Heart left ventricle (tissue), 13 donors: Measurements from ENCODE around the gene DUSP12.

Source experiments
- POLR2A ChIP-seq, 2 donors: fragments of 450-650 bp; IDR thresholded peaks; one replicate each; pipeline ENCODE4 v1.6.1; 2017; ENCODE audit warnings: antibody characterized with exemption in 2 of 2, mild to moderate bottlenecking in 2 of 2, moderate library complexity in 2 of 2
- TF ChIP-seq, protein P1 (sequence below), 12 donors: fragments of 200-600 bp; sonication (generic) in 4 of 12; IDR thresholded peaks; one replicate each; pipeline versions ENCODE4 v1.5.0 to v1.8.0; 2018 to 2022; ENCODE audit warnings: antibody characterized with exemption in 12 of 12, mild to moderate bottlenecking in 5 of 12
- donor health status: ischemic (EF 13 %, LVEDD 7.1; RV severe dilation, severe dysfunction).
- donor health status: DM: no; HTN: yes; CAD: no.
- donor health status: DM: no; HTN: no; CAD: no.
- donor health status: ischemic (EF 25% LVEDD 6.9; RV normal size, moderate dysfunction).
- donor health status: ischemic (EF 25% LVEDD 5.7; RV mildly dilated, moderate dysfunction).
- donor health status: ischemic (EF 35%, LVEDD 5.7; RV mildly dilated, moderate dysfunction).
- donor health status: nonischemic (EF 11% LVEDD 7.7; RV severe dilation, severe dysfunction).
- donor health status: DM: yes; HTN: yes; CAD: no.
- donor health status: PGD.
- donor health status: ischemic (EF 29% LVEDD 5.4; RV normal size, mild dysfunction).
- donor health status: nonischemic (EF 23%, LVEDD 6.1; RV moderate dilation, normal function).

DNA sequence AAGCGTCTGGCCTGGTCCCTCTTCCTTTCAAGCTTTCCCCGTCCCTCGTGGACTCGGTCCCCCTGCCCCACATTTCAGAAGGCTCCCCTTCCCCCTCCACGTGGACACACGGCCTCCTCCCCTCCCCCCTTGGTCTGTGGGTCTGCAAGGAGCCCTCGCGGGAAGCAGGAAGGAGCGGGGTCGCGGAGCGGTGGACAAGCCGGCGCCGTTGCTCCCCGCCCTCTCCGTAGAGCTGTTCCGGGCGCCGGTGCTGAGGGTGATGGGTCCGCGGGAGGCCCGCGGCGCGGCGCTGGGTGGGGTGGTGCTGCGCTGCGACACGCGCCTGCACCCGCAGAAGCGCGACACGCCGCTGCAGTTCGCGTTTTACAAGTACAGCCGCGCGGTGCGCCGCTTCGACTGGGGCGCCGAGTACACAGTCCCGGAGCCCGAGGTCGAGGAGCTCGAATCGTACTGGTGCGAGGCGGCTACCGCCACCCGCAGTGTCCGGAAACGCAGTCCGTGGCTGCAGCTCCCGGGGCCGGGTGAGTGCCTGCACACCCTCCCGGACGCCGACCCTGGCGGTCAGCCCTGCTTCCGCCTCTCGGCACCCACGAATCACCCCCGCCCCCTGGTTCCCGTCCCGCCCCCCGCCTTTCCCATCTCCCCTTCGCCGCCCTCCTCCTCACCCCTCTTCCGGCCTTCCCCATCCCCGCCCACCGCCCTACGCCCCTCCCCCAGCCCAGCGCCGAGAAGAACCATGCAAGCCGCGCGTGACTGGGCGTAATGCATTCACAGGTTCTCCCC is 22.9 kb upstream of the DUSP12 start:
- TF ChIP-seq, protein P1, sequence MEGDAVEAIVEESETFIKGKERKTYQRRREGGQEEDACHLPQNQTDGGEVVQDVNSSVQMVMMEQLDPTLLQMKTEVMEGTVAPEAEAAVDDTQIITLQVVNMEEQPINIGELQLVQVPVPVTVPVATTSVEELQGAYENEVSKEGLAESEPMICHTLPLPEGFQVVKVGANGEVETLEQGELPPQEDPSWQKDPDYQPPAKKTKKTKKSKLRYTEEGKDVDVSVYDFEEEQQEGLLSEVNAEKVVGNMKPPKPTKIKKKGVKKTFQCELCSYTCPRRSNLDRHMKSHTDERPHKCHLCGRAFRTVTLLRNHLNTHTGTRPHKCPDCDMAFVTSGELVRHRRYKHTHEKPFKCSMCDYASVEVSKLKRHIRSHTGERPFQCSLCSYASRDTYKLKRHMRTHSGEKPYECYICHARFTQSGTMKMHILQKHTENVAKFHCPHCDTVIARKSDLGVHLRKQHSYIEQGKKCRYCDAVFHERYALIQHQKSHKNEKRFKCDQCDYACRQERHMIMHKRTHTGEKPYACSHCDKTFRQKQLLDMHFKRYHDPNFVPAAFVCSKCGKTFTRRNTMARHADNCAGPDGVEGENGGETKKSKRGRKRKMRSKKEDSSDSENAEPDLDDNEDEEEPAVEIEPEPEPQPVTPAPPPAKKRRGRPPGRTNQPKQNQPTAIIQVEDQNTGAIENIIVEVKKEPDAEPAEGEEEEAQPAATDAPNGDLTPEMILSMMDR (IDR thresholded peaks at IDR 0.05), result peak in 3 of 12 donors; percentile 5 to 8 (median 6)
- peak in 1 of 2 donors; percentile 54 for TF ChIP-seq POLR2A (IDR thresholded peaks at IDR 0.05)
